Esophagus mucosa (tissue), 1 donor: ENCODE results near the gene MBNL1. TPM values are rescaled to one million over a fixed set of nuclear protein-coding genes. Genes with fewer than 3 reads are reported as not detected.

Experiments
- ATAC-seq: fragments of 200-7000 bp; cut with Tn5 transposase; one replicate; pipeline ENCODE4 v1.9.1; 2020
- total RNA-seq: library from RNA; stranded (reverse); gene quantifications from one replicate; pipeline ENCODE4 v1.2.4, GENCODE V29; 2023
- donor health status: DM: yes; HTN: yes; CAD: no.

The MBNL1 gene
- total RNA-seq, 1 donor from 2014 or later = 95.4 TPM

DNA sequence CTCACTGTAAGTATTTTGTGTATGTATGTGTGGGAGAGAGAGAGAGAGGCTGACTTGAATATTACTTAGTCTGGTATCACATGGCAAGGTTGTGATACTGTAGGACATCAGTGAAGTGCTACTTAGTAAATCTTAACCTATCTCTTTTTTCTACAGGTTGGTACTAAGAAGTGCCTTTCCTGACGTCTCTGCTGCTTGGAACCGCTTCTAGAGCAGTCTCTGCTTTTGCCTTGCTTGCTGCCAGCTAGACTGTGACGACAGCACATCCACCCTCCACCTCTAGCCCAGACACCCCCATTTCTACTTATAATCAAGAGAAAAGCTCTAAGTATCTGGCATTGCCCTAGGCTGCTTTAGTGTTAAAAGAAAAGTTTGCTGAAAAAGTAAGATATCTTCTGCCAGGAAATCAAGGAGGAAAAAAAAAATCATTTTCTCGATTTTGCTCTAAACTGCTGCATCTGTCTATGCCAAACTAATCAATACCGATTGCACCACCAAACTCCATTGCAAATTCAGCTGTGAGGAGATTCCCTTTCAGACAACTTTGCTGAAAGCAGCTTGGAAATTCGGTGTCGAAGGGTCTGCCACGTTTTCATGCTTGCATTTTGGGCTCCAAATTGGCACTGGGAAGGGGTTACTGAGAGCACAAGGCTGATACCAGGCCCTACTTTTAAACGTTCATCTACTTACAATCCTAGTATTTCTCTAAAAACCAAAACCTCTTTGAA lies 30.7 kb downstream of the MBNL1 start:
- peak; percentile 23 for ATAC-seq

DNA sequence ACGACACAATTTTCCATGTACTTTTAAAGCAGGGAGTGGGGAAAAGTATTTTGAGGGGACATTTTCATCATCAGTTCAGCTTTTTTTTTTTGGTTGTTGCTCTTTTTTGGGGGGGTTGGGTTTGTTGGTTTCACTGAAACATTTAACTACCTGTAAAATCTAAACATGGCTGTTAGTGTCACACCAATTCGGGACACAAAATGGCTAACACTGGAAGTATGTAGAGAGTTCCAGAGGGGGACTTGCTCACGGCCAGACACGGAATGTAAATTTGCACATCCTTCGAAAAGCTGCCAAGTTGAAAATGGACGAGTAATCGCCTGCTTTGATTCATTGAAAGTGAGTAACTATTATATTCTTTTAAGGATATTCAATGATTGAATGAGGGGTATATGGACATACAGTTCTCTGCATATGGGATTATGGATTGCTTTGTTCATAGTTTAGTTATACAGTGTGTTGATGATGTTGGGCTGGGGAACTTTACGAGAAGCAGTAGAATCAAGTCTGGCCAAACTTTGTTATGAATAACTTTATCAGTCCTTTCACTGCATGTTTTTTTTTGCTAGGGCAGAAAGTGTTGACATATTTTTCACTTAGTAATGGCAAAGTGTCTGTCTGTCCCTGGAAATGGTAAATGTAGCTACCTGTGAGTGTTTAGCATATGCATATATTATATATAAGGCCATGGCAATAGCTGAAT lies 31.5 kb downstream of the MBNL1 start:
- no peak for ATAC-seq

DNA sequence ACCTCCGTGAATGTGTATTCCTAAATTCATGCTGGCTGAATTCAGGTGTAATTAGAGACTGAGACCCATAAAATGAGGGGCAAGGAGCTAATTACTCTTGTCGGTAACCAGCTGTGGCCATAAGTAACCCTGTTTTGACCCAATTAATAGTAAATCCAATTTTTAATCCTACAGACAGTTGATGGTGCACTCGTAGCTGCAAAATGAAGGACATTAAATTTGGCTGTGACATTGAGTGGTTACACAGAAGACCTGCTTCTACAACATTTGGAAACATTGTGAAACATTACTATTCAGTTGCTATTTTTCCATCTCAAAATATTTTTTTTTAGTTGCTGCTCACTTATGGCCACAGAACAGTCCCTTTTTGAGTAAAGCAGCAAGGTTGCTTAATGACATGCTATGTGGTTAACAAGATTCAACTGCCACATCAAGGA lies 33.0 kb downstream of the MBNL1 start:
- no peak for ATAC-seq

DNA sequence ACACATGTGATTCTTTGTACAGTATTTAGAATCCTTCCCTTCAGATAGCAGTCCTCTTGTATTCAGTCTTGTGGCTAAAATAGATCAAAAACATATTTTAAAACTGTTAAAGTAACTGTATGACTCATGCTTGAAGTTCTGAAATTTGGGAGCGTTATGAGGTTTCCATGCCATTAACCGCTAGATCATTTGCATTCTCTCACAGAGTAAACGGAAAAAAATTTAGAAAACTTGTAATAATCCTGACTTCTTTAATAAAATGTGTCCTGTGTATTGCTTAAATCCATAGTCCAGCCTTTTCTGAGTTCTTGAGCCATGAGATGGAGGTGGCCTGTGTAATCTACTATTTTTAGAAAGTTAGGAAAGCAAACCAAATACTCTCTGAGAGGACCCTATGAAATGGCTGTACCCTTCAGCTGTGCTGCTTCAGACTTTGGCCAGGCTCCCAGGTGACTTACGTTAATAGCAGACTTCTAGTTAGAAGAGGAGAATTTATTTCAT lies 33.8 kb downstream of the MBNL1 start:
- ATAC-seq = no peak

DNA sequence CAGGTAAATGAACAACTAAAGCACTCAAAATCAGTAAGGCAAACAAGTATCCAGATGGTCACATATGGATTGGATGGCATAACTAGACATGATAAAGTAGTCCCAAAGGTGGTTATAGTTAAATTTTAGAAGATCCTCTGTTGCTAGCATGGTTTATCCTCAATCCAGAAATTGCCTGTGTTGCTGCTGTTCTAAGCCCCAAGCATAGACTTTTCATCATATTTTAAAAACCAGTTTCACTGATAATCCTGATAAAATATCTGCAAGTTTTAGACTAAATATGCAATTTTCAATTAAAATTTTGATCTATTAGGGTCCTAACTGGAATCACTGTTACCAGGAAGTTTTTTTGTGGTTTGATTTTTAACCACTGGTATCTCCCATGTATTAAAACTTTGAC lies 35.4 kb downstream of the MBNL1 start:
- no peak for ATAC-seq

DNA sequence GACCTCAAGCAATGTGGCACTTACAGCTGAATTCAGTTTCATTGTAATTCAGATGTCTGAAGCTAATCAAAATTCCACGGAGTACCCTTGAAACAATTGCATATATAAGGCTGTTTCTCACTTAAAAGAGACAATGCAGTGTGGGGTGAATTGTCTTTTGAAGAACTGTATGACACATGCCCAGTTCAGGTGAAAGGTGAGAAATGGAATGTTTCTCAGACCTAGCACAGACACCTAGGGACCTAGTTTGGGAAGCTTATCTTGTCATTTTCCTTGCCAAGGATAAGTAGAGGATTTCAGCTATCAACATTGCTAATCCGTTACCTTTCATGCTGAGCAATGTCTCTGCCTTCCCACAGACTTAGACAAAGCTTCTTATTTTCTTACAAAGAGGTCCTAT lies 36.3 kb downstream of the MBNL1 start:
- ATAC-seq = no peak

DNA sequence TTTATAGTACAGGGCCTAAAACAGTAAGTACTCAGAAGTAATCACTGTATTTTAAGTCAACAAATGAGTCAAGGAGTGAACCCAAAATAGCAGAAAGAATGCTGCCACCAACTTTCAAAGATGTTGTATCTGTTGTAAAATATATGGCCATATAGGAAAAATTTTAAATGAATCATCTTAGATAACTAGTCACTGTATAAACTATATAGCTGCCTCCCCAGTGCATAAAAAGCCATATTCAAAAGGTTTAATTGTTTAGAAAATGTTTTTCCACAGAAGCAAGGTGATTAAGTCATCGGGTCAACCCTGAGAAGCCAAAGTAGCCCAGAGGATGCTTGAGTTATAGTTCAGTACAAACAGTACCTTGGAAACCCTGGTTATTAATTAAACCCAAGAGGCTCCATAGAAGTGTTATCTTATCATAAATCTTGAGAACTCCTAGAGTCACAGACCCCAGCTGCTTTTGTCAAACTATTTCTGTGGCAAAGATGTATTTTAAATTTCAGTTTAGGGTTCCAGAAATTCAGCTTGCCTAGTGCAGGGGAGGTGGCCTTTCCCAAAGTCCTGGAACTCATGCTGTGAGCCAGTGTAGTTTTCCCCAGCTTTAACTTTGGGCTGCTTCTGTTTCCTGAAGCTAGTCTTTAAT lies 39.2 kb downstream of the MBNL1 start:
- ATAC-seq = no peak

DNA sequence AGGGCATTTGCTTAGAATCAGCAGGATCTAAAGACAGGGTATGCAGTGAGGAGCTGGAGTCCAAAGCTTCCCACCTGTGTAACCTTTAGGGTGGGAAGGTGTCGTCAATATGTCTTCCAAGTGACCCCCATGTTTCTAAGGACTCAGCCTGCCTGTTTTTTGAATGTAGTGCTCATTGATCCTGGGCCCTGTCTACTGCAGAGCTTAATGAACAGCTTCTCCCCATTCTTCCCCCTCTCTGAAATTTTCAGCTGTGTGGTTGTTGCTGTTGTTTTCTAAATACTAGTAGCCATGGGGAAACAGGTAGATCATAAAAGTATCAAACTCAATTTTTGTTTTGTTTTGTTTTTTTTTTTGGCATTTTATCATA lies 39.7 kb downstream of the MBNL1 start:
- ATAC-seq = no peak

DNA sequence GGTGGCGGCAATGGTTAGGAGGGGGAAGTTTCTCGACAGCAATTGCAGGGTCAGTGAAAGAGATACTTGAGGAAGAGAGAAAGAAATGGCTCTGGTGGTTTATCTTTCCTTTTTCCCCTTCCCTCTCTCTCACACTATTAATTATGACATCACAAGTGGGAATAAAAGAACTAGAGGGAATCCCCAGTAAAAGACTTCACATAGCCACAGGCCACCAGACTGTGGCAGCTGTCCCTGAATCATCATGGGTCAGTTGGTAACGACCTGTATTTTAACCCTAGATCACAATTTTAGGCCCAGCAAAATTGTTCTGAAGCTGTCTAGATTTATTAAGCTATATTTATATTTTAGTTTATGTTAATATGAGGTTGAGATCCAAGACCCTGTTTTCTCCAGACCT lies 40.3 kb downstream of the MBNL1 start:
- ATAC-seq = no peak

DNA sequence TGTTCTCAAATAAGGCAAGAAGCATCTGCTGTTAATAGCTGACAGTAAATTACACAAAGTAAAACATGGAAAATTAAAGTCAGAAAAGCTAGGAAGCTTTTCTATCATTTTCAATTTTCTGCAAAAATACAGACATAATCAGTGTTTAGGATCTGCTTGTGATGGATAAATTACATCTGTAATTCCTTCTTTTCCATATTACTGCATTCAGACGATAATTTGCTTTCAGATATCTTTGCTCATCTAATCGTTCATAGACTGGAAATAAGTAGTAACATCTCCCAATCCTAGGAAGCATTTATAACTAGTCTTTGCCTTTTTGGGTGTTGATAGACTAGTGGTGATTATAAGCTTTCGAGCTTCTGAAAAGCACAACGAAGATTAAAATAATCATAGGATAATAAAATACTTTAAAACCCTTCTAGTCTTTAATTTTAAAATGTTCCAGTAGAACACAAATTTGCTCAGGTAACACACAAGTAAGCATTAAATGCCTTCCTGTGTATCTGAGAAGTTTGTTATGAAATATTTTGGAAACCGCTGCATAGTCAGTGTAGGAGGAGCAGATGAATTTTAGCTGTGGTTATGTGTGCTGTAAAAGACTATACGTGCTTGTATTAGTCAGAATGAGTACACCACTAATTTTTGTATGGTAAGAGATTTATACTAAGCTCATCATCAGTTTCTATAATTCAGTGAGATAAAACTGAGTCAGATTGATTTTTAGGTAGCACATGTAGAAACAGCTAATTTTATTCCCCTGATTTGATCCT lies 41.0 kb downstream of the MBNL1 start:
- peak; percentile 80 for ATAC-seq

DNA sequence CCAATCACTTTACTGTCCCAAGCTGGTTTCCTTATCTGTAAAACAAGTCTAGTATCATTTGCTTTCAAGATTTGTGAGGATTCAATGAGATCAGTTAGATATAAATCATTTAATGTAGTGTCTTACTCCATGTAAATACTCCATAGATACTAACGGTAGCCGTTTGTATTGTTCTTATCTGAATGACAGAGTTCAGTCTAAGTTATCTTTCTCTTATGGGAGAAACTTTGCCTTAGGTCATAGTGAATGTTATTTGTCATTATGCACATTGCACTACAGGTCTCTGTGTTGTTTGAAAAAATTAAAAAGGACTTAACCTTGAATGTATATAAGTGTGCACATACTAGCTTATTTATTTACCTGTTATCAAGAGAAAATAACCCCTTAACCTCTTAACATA lies 44.7 kb downstream of the MBNL1 start:
- ATAC-seq = no peak

DNA sequence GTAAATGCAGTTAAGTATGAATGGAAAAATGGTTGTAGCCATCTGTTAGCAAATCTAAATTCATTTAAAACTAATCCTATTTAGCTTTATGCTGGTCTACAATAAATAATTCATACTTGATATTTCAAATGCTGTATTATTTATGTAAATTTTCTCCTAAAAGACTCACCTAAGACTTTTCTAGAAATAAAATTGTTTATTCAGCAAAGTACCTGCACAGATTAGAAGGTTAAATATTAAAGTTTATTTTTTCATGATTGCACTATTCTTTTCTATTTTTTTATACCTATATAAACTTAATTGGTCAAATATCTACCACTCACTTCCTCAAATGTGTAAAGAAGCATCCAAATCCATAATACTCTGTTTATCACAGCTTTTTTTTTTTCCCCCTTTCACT lies 45.2 kb downstream of the MBNL1 start:
- ATAC-seq = no peak

DNA sequence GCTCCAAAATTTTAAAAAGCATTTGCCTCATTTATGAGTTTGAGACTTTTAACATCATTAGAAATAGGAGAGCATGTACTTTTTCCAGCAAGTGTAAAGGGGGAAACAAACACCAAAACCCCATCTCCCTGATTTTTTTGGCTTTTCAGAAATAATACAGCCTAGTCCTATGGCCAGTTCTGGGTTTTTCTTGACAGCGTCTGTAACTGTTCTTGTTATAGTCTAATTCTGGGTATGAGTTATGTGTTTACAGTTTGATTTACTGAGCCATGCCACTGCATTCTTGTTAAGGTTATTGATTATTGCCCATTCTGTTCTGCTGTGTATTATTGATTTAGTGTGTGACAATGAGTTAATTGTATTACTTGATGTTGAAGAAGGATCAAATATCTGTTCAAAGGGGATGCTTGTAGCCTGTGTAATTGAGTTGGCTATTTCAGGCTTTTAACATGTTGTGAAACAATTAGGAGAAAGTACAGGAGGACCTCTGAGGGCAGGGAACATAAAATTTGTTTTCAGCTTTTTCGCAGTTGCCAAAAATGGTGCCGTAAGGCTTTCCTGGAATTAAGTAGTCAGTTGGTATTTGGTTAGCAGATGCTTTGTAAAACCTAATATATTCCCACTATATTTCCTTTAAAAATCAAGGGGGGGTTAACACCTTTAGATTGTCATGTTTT lies 46.1 kb downstream of the MBNL1 start:
- no peak for ATAC-seq

DNA sequence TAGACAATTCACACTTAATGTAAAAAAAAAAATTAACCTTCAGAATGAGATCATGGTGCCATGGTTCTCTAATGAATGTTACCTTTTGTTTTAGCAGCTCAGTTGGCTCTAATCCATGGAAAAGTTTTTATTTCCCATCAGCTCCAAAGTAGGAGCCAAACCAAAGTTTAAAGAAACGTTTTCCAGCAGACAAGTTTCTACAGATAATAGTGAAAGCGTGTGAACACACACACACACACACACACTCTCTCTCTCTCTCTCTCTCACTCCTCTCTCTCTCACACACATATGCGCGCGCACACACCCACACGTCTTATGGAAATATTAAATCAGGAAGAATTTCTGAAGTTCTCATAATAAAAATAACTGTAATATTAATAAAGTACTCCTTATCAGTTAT lies 46.9 kb downstream of the MBNL1 start:
- peak; percentile 48 for ATAC-seq

DNA sequence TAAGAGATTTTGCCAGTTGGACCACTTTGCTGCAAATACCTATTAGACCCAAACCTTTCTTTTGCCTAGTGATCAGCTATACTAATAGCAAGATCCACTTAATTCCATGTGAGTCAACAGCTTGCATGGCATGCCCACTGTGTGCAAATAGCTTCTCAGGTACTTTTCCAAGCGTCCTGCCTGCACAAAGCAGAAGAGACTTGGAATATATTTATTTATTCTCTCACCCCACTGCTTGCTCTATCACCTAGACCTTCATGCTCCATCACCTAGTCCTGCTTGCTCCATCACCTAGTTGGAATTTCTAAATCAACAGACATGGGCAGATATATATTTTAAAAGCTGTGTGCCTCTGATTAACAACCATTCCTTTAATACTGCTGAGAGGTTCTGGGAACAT lies 47.6 kb downstream of the MBNL1 start:
- peak; percentile 52 for ATAC-seq

DNA sequence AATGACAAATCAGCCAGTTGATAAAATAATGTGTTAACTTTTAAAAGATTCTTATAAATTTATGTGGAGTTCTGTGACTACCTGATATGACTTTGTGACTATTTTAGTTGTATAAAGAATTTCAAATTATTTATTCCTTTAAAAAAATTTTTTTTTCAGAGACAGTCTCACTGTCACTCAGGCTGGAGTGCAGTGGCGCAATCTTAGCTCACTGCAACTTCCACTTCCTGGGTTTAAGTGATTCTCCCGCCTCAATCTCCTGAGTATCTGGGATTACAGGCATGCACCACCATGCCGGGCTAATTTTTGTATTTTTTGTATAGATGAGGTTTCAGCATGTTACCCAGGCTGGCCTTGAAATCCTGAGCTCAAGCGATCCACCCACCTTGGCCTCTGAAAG lies 48.5 kb downstream of the MBNL1 start:
- no peak for ATAC-seq

DNA sequence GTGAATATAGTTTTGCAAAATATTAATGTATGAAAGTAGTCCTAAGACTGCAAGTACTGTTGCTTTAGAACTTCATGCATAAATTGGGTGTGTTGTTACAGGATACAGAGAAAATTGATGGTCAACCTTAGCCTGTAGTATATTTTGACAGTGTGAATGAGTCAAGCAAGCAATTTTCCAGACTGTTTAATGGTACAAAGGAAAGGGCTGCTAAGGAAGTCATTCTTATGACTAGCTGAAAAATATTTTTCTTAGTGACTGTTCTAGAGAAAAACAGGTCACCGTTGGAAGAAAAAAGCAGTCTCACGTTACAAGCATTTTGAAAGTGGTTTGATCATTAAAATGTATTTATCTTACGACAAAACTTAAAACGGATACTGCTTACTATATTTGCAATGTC lies 49.2 kb downstream of the MBNL1 start:
- ATAC-seq = no peak

DNA sequence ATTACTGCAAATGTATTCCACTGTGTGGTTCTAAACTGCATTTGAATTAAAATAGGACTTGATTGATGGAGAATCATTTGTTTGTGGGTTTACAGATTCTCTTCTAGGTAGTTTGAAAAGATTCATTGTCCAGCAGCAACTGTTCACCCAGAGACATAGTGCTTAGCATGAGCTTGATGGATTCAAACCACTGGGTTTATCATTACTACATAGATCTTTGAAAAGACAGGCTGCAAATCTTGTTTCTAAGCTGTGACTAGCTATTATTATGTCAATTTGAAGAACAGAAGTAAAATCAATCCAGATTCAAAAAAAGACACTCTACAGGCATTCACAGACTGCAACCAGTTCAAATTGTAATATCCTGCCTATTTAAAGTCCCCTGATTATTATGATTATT lies 49.8 kb downstream of the MBNL1 start:
- no peak for ATAC-seq

DNA sequence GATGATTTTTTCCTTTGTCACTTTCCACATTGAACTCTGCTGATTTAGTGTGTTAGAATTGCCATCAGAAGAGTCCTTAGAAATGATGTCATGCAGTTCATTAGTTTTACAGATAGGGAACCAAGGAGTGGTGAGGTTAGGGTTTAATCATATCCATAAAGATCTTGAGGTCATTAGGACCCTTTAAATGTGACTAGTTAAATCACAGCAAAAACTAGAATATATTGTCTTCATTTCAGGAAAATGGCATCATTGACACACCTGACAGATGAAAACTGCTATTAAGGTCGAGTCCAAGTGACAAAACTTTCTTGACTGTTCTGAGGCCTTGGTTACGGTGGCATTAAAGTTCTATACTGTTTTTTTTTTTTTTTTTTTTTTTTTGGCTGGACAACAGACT lies 50.5 kb downstream of the MBNL1 start:
- ATAC-seq = no peak

DNA sequence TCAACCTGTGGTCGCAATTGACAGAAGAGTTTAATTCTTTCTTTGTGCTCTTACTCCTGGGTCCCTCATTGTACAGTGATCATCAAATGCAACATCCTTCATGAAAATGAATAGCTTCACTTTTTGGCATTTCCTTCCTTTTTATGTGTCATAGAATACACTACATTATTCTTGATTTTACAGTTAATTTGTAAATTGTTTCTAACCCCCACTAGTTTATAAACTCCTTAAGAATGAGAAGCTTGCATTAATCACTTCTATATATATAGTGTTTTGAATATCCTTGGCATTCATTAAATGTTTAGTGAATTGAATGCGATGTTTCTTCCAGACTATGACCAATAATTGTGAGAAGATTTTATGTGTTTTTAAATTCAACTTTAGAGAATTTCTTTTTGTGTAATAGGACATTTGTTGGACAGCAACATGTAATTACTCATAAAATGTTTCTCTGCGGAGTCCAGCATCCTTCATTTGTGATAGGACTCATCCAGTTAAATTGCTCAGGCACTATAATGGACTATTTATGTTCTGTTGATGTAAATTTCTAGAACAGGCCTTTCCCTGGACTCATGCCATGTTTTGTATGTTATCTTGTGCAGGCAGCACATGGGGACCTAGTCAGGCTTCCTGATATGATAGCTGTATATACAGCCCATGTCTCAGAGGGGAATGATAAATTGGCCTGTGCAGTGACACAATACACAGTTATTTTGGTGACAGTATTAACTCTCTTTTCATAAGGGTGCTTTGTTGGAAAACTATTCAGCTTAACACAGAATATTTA lies 51.3 kb downstream of the MBNL1 start:
- ATAC-seq = no peak

DNA sequence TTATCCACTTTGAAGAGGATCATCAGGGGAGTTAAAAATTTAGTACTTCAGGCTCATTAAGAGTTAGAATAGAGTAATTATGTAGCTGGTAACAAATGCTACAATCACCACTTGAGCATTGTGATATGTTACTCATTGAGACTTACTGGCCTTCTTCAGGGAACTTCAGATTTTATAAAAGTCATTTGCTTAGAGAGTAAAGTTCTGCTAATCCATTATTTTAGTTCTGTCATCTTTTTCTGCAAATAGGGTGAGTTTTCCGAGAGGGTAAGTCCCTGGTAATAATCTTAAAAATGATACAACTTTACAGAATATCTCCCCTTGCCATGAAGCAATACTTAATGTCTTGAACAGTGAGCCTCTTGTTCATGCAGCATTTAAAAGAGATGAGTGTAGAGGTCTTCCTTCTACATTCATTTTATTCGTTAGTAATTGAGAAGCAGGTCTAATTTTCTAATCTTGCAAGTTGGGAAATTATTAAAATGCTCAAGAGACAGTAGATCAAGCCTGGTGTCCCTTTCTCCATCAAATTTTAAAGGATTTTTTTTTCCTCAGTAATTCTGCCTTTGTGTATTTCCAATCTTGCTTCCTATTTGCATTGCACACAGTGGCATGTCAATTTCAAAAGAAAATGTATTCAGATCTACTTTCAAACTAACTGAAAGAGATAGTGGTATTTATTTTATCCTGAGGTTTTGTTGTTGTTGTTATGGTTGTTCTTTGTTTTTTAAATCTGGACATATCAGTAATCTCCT lies 52.6 kb downstream of the MBNL1 start:
- ATAC-seq = no peak
